Inflammatory macrophage (primary cell): Measurements from ENCODE around the gene DGKG.

Experiments used
- DNase-seq, 2 donors: peaks; one replicate each; pipeline ENCODE4 v3.0.0-alpha.2; 2020 to 2022

The DGKG gene

GRCh38 chr3:186107215-186108105 is 254.6 kb downstream of the DGKG start:
- DNase-seq = peak; percentile 49 to 50

DNA sequence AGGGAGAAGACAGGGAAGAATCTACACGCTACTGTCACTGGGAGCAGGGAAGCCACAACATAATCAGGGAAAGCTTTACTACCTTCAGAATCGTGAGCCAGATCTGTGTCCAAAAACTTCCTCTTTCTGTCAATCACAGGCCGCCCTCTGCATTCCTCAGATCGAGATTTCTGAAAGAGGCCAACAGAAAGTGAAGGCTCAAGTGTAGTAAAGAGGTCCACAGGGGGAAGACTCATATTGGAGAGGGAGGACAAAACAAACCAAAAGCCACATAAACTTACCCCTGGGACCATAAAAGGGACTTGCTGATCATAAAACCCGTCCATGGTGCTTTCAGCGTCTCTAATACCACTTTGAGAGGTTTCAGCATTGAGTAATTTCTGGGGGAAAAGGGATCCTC is 256.5 kb downstream of the DGKG start:
- DNase-seq = no peak

DNA sequence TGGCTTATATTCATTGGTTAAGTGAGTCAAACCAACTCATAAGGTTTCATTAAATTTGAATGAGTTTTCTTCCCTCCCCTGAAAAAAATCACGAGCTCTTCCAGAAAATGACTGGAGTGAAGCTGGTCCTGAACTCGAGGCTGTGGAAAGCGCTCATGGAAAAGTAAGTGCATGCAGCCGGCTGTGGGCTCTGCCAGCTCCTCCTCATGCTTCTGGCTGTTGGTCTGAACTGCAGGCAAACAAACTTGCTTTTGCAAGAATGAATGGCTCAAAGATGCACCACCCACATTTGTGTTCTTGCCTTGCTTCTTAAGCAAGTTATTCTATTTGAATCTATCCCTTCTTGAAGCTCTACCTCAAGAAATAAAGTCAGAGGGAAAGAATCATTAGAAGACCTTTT is 259.3 kb downstream of the DGKG start:
- DNase-seq = no peak

- no peak for DNase-seq
Measured at GRCh38 chr3:186100398-186100797, 261.6 kb downstream of the DGKG start.

DNA sequence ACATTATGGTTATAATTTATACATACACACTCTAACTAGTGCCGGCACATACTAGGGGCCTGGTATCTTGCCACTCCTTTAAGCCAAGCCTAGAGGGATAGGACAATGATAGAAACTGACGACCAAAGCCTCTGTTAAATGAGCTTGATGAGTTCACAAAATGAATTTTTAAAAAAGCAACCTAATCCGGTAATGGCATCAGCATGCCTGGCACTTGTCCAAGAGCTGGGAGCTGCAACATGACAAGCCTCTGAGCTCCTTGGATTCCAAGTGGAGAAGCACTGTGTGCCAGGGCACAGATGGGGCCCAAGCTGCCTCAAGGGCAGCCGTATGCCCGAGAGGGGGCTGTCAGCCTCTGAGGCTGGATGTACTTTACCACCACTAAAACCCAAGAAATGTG is 262.9 kb downstream of the DGKG start:
- DNase-seq = no peak

DNA sequence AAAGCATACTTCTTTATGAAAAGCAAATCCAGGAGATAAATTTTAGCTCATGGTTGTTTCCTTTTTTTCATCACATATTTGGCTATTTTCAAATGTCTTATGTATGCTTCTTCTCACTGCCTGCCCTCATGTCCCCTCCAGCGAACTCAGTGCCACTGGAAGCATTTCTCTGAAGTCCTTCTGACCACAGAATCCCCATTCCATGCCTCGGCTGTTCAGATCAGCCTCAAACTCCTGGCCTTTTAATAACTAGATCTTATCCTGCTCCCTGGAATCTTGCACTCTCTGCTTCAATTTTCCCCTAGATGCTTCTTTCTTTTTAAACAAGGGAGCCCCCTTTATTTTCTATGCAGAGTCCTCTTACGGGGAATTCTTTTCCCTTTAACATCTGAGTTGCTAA is 263.3 kb downstream of the DGKG start:
- no peak for DNase-seq

- DNase-seq = peak; percentile 13 to 14
Measured at GRCh38 chr3:186097663-186098451, 264.2 kb downstream of the DGKG start.

- no peak for DNase-seq
Measured at GRCh38 chr3:186097317-186097662, 264.7 kb downstream of the DGKG start.
